Gastroesophageal sphincter (tissue), 4 donors: ENCODE data around the gene DCC. TPM values are rescaled to one million over a fixed set of nuclear protein-coding genes. Genes with fewer than 3 reads are reported as not detected.

Experiments used
- ATAC-seq: fragments of 150-250 bp; one replicate; pipeline ENCODE4 v1.9.1; 2016; ENCODE audit warnings: mild to moderate bottlenecking, moderate library complexity
- H3K27ac ChIP-seq, 4 donors: fragments of 200-600 bp; sonication (generic) in 3 of 4; 1 replicate in 3 of 4; 2 replicates in 1 of 4; pipeline ENCODE4 v1.5.1; 2016 to 2019
- H3K27me3 ChIP-seq: fragments of 200-600 bp; sonication (generic); one replicate; pipeline ENCODE4 v1.5.1; 2019
- H3K36me3 ChIP-seq, 2 donors: fragments of 200-600 bp; sonication (generic); one replicate each; pipeline ENCODE4 v1.5.1; 2019; ENCODE audit warnings: control low read depth in 1 of 2
- H3K4me1 ChIP-seq, 3 donors: fragments of 200-600 bp; sonication (generic); 1 replicate in 2 of 3; 2 replicates in 1 of 3; pipeline ENCODE4 v1.5.1; 2016 to 2019; ENCODE audit warnings: control low read depth in 2 of 3
- H3K4me3 ChIP-seq, 2 donors: fragments of 200-600 bp; sonication (generic); one replicate each; pipeline ENCODE4 v1.5.1; 2019; ENCODE audit warnings: mild to moderate bottlenecking in 1 of 2, moderate library complexity in 1 of 2
- H3K9me3 ChIP-seq, 3 donors: fragments of 200-600 bp; sonication (generic); one replicate each; pipeline ENCODE4 v1.5.1; 2017 to 2019; ENCODE audit warnings: control low read depth in 2 of 3
- CTCF ChIP-seq, 4 experiments: fragments of 200-600 bp in 2 of 4; fragments of 450-650 bp in 2 of 4; sonication (generic) in 1 of 4; IDR thresholded peaks; one replicate each; pipeline ENCODE4 v1.5.1; 2017 to 2019; ENCODE audit warnings: antibody characterized with exemption in 4 of 4, mild to moderate bottlenecking in 2 of 4, moderate library complexity in 2 of 4
- EP300 ChIP-seq: sonication (generic); formaldehyde crosslinking; IDR thresholded peaks from one replicate; pipeline ENCODE4 v1.6.1; 2017; ENCODE audit warnings: antibody characterized with exemption, mild to moderate bottlenecking
- POLR2A ChIP-seq, 2 donors: fragments of 450-650 bp; IDR thresholded peaks; one replicate each; pipeline ENCODE4 v1.6.1; 2017; ENCODE audit warnings: antibody characterized with exemption in 2 of 2, mild to moderate bottlenecking in 2 of 2, moderate library complexity in 1 of 2
- POLR2AphosphoS5 ChIP-seq: sonication (generic); formaldehyde crosslinking; IDR thresholded peaks from one replicate; pipeline ENCODE4 v1.6.1; 2017; ENCODE audit warnings: antibody characterized with exemption
- WGBS, 2 donors: methylation state at CpG; one replicate each; pipeline ENCODE4 v1.1.5; 2018; ENCODE audit warnings: low coverage in 1 of 2; 5-methylcytosine and 5-hydroxymethylcytosine counted together
- total RNA-seq, 4 donors: library from RNA; depleted of rRNA; stranded (reverse); fragments of >200 nt; gene quantifications; one replicate each; pipeline ENCODE4 v1.1.0, GENCODE V29; 2016

The DCC gene
- total RNA-seq, 4 donors from 2014 or later = 0.13 to 0.54 (median 0.47) TPM; not detected in 1

GRCh38 chr18:53165770-53166169 is 825.8 kb downstream of the DCC start:
- Histone ChIP-seq H3K27ac (no peak overlapping the region), H3K4me3 (no peak overlapping the region), H3K4me1 (no peaks in the 10 kb centered on the region), H3K36me3 (no peaks in the 10 kb centered on the region), H3K9me3 (no peaks in the 10 kb centered on the region), H3K27me3 (no peaks in the 10 kb centered on the region)
- 44 to 65% methylated on average over 1 of the region's 1 CpG for WGBS, 2 donors
- TF ChIP-seq EP300 (no peak), POLR2A (IDR thresholded peaks at IDR 0.05) (no peak), CTCF (IDR thresholded peaks at IDR 0.05) (no peak), POLR2AphosphoS5 (no peak)
- no peak for ATAC-seq

GRCh38 chr18:53169346-53169745 is 829.3 kb downstream of the DCC start:
- H3K4me1 ChIP-seq = no peaks in the 10 kb centered on the region

GRCh38 chr18:53191634-53192033 is 851.6 kb downstream of the DCC start:
- no peak overlapping the region for H3K4me3 ChIP-seq
- H3K27ac ChIP-seq = no peak overlapping the region
- TF ChIP-seq POLR2A (IDR thresholded peaks at IDR 0.05) = no peak
- no peak for TF ChIP-seq CTCF (IDR thresholded peaks at IDR 0.05)
- no peak for TF ChIP-seq POLR2AphosphoS5
- TF ChIP-seq EP300 = no peak
- H3K36me3 ChIP-seq = no peaks in the 10 kb centered on the region
- 31 to 71% methylated on average over 3 of the region's 3 CpGs for whole genome bisulfite sequencing, 2 donors
- no peaks in the 10 kb centered on the region for H3K9me3 ChIP-seq
- H3K4me1 ChIP-seq = no peaks in the 10 kb centered on the region
- no peaks in the 10 kb centered on the region for H3K27me3 ChIP-seq
- ATAC-seq = no peak

More at GRCh38 chr18:53169346-53169745, 829.3 kb downstream of the DCC start:
- Histone ChIP-seq H3K27ac (no peak overlapping the region), H3K36me3 (no peaks in the 10 kb centered on the region), H3K27me3 (no peaks in the 10 kb centered on the region), H3K9me3 (no peaks in the 10 kb centered on the region), H3K4me3 (no peak overlapping the region)
- TF ChIP-seq POLR2AphosphoS5 (no peak), EP300 (no peak), CTCF (IDR thresholded peaks at IDR 0.05) (no peak), POLR2A (IDR thresholded peaks at IDR 0.05) (no peak)
- no peak for ATAC-seq
- 82% methylated on average over 5 of the region's 5 CpGs for WGBS, 2 donors

GRCh38 chr18:53193870-53194269 is 853.9 kb downstream of the DCC start:
- Histone ChIP-seq H3K27me3 (peaks cover under 1% of the 10 kb centered on the region), H3K27ac (no peak overlapping the region), H3K9me3 (no peaks in the 10 kb centered on the region), H3K36me3 (no peaks in the 10 kb centered on the region), H3K4me3 (no peak overlapping the region), H3K4me1 (no peaks in the 10 kb centered on the region)
- ATAC-seq = no peak
- TF ChIP-seq POLR2A (IDR thresholded peaks at IDR 0.05) (no peak), EP300 (no peak), CTCF (IDR thresholded peaks at IDR 0.05) (no peak), POLR2AphosphoS5 (no peak)

GRCh38 chr18:53219853-53220252 is 879.9 kb downstream of the DCC start:
- ATAC-seq = no peak
- Histone ChIP-seq H3K4me1 (no peaks in the 10 kb centered on the region), H3K4me3 (no peak overlapping the region), H3K36me3 (no peaks in the 10 kb centered on the region), H3K9me3 (no peaks in the 10 kb centered on the region), H3K27me3 (no peaks in the 10 kb centered on the region), H3K27ac (no peak overlapping the region)
- TF ChIP-seq POLR2A (IDR thresholded peaks at IDR 0.05) (no peak), EP300 (no peak), CTCF (IDR thresholded peaks at IDR 0.05) (no peak), POLR2AphosphoS5 (no peak)
